K562 (cell line): ENCODE data around the gene SARS1. TPM values are rescaled to one million over a fixed set of nuclear protein-coding genes. Genes with fewer than 3 reads are reported as not detected.

ENCODE experiments used
- C11orf30 ChIP-seq: fragments of 450-650 bp; IDR thresholded peaks from 2 replicates; pipeline ENCODE4 v1.6.1; 2016; ENCODE audit warnings: low read depth, mild to moderate bottlenecking
- CBX1 ChIP-seq: sonication (generic); IDR thresholded peaks from 2 replicates; pipeline ENCODE4 v1.6.1; 2016; ENCODE audit warnings: antibody characterized with exemption, low read depth, mild to moderate bottlenecking
- DPF2 ChIP-seq: fragments of 450-650 bp; IDR thresholded peaks from 2 replicates; pipeline ENCODE4 v1.6.1; 2016
- EHMT2 ChIP-seq: fragments of 450-650 bp; IDR thresholded peaks from 2 replicates; pipeline ENCODE4 v1.6.1; 2018; ENCODE audit warnings: antibody characterized with exemption
- ELF2 ChIP-seq: fragments of 250-450 bp; sonication (Bioruptor Pico); IDR thresholded peaks from 2 replicates; pipeline ENCODE4 v1.5.0; 2021; ENCODE audit warnings: mild to moderate bottlenecking
- FOSL1 ChIP-seq: fragments of 200-800 bp; sonication (Bioruptor generic); conservative IDR thresholded peaks from 2 replicates; pipeline ENCODE4 v1.6.1; 2016; ENCODE audit warnings: missing genetic modification characterization, missing compliant biosample characterization
- FOXK2 ChIP-seq, 2 experiments: fragments of 450-650 bp; IDR thresholded peaks in 1 of 2; conservative IDR thresholded peaks in 1 of 2; 2 replicates each; pipeline ENCODE4 v1.6.1; 2016; ENCODE audit warnings: low read depth in 2 of 2, mild to moderate bottlenecking in 1 of 2
- HDAC1 ChIP-seq, 2 experiments: fragments of 450-650 bp; IDR thresholded peaks; 2 replicates each; pipeline ENCODE4 v1.6.1; 2016 to 2017; ENCODE audit warnings: inconsistent platforms in 1 of 2, mild to moderate bottlenecking in 1 of 2, moderate library complexity in 1 of 2
- HLTF ChIP-seq: fragments of 450-650 bp; IDR thresholded peaks from 2 replicates; pipeline ENCODE4 v1.6.1; 2016
- MAZ ChIP-seq, 2 experiments: fragments of 450-650 bp in 1 of 2; sonication (generic) in 1 of 2; formaldehyde crosslinking; IDR thresholded peaks in 1 of 2; conservative IDR thresholded peaks in 1 of 2; 2 replicates each; pipeline versions ENCODE4 v1.4.0 to v1.5.0; 2020; ENCODE audit warnings: mild to moderate bottlenecking in 1 of 2, missing genetic modification reagents in 1 of 2
- MLLT1 ChIP-seq, 2 experiments: fragments of 450-650 bp; IDR thresholded peaks; 2 replicates each; pipeline ENCODE4 v1.6.1; 2016
- RCOR1 ChIP-seq, 2 experiments: IDR thresholded peaks; 2 replicates each; pipeline ENCODE4 v1.6.1; 2012; ENCODE audit warnings: low read depth in 2 of 2, low read length in 2 of 2, borderline replicate concordance in 1 of 2, improper control_type of control experiment in 1 of 2
- SIN3A ChIP-seq, 2 experiments: fragments of 150-350 bp in 1 of 2; IDR thresholded peaks; 2 replicates each; pipeline ENCODE4 v1.6.1; 2011 to 2016; ENCODE audit warnings: borderline replicate concordance in 2 of 2, low read depth in 2 of 2, low read length in 2 of 2, mild to moderate bottlenecking in 2 of 2, moderate library complexity in 2 of 2; ENCODE audit not compliant: control insufficient read depth in 1 of 2
- TCFL5 ChIP-seq: fragments of 250-450 bp; sonication (Bioruptor Pico); conservative IDR thresholded peaks from 2 replicates; pipeline ENCODE4 v1.6.1; 2021; ENCODE audit warnings: mild to moderate bottlenecking, moderate library complexity, matching md5 sums
- ZNF24 ChIP-seq: fragments of 450-650 bp; IDR thresholded peaks from 2 replicates; pipeline ENCODE4 v1.6.1; 2016
- ZNF274 ChIP-seq: IDR thresholded peaks from 2 replicates; pipeline ENCODE4 v1.6.1; 2011; ENCODE audit warnings: low read depth, mild to moderate bottlenecking, low read length, moderate library complexity, borderline replicate concordance
- ZNF316 ChIP-seq: fragments of 450-650 bp; IDR thresholded peaks from 2 replicates; pipeline ENCODE4 v1.6.1; 2016
- polyA plus RNA-seq, 8 experiments: library from polyadenylated mRNA; depleted of rRNA in 4 of 8; stranded (reverse) in 5 of 8; unstranded in 3 of 8; fragments of >200 nt; fragmentation: Nextera tagmentation in 2 of 8; fragmentation: Illumina TruSeq in 1 of 8; extraction: Ambion mirVana in 2 of 8; extraction: Trizol in 1 of 8; gene quantifications; 2 replicates each; pipeline versions ENCODE4 v1.2.1 to v1.2.3, GENCODE V29; 2011 to 2014; ENCODE audit warnings: inconsistent platforms in 1 of 8, missing spikeins in 1 of 8
- total RNA-seq, 7 experiments: library from RNA; depleted of rRNA in 6 of 7; stranded (reverse); fragments of >200 nt in 6 of 7; fragmentation: Illumina TruSeq in 2 of 7; extraction: Trizol in 2 of 7; gene quantifications; 2 replicates each; pipeline versions ENCODE4 v1.2.1 to v1.2.3, GENCODE V29; 2011 to 2021; ENCODE audit warnings: low replicate concordance in 1 of 7
- TF ChIP-seq, protein P1 (sequence below): fragments of 450-650 bp; conservative IDR thresholded peaks from 2 replicates; pipeline ENCODE4 v1.6.1; 2016; ENCODE audit warnings: missing genetic modification characterization, low read depth, mild to moderate bottlenecking, control low read depth, missing compliant biosample characterization

The SARS1 gene
- total and polyA plus RNA-seq, 9 of the 15 experiments (the other 6 are each of a cell fraction or from before 2014, with no cell fraction given), result 221 to 623 (median 254) TPM

DNA sequence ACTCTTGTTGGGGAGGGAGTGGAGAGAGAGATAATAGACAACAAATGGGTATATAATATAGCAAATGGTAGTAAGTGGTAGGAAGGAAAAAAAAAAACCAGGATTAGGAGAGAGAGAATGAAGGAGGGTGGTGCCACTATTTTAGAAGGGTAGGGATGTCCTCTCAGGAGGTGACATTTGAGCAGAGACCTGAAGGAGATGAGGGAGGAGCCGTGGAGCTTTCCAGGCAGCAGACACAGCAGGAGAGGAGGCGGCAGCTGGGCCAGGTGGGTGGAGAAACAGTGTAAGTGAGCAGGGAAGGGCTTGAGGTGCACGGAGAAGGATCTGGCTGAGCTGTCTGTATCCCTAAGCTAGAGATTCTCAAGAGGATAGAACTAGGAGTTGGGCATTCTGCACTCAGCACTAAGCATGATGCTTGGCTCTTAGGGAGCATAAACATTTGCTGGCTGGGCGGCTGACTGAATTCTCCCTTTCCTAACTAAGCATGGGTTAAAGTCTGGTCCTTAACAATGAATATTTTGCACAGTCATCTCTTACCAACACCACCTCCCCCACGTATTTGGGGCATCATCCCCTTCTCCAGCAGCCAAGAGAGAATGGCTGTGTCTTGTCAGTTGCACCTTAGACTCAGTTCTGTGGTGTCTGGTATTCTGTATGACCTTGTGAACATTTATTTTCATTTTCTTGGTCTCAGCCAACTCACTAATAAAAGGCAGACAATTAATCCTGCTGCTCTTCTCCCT, 27.6 kb upstream of the SARS1 start (continued):
- no peak for TF ChIP-seq SIN3A (IDR thresholded peaks at IDR 0.05; ENCODE audit: borderline replicate concordance in 2 of 2, control insufficient read depth in 1 of 2, low read depth in 2 of 2, low read length in 2 of 2)
- no peak for TF ChIP-seq ELF2 (CRISPR knock-in tag)
- peak; percentile 89 for TF ChIP-seq C11orf30
- TF ChIP-seq RCOR1 (IDR thresholded peaks at IDR 0.05; ENCODE audit: borderline replicate concordance in 1 of 2, low read depth in 2 of 2, low read length in 2 of 2), result no peak
- no peak for TF ChIP-seq CBX1
- peak; percentile 94 for TF ChIP-seq ZNF316
- TF ChIP-seq HLTF, result peak; percentile 42; the same call in 1 of the 2 replicates
- no peak for TF ChIP-seq TCFL5 (CRISPR knock-in tag)
- no peak for TF ChIP-seq ZNF24
- TF ChIP-seq FOSL1 (tag), result no peak
- TF ChIP-seq ZNF274, result no peak
- 0 out of 2 replicates have a peak, but pooled peaks have one; percentile 18 for TF ChIP-seq DPF2
- 0 out of 2 replicates have a peak, but pooled peaks have one; percentile 22 for TF ChIP-seq EHMT2
- TF ChIP-seq MLLT1 (IDR thresholded peaks at IDR 0.05), result 0 out of 4 replicates have a peak, but pooled peaks of 1 of the 2 experiments have one; percentile 62
- 0 out of 4 replicates have a peak, but pooled peaks of 1 of the 2 experiments have one; percentile 43 for TF ChIP-seq HDAC1 (IDR thresholded peaks at IDR 0.05)
- no peak for TF ChIP-seq MAZ (CRISPR knock-in tag; conservative IDR thresholded peaks at IDR 0.05 in 1 of 2, IDR thresholded peaks at IDR 0.05 in 1 of 2)
- TF ChIP-seq, protein P1, sequence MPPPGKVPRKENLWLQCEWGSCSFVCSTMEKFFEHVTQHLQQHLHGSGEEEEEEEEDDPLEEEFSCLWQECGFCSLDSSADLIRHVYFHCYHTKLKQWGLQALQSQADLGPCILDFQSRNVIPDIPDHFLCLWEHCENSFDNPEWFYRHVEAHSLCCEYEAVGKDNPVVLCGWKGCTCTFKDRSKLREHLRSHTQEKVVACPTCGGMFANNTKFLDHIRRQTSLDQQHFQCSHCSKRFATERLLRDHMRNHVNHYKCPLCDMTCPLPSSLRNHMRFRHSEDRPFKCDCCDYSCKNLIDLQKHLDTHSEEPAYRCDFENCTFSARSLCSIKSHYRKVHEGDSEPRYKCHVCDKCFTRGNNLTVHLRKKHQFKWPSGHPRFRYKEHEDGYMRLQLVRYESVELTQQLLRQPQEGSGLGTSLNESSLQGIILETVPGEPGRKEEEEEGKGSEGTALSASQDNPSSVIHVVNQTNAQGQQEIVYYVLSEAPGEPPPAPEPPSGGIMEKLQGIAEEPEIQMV (tag), result no peak
- TF ChIP-seq FOXK2 (conservative IDR thresholded peaks at IDR 0.05 in 1 of 2, IDR thresholded peaks at IDR 0.05 in 1 of 2; ENCODE audit: low read depth in 2 of 2), result peak in 1 of 2 experiments; percentile 17; a peak in 1 of 4 replicates
